Measurements from ENCODE around the gene LYPD4. TPM values are rescaled to one million over a fixed set of nuclear protein-coding genes. Genes with fewer than 3 reads are reported as not detected.

LYPD4 gene
- polyA plus RNA-seq, 1 donor (not counting 4 experiments of a cell fraction or from before 2014, with no cell fraction given) = not detected

- FAIRE-seq = no peak
- Histone ChIP-seq H3K9me1 (ENCODE audit: control insufficient read depth, extremely low read depth, insufficient read depth, low read length) (no peaks in the 10 kb centered on the region), H3K79me2 (ENCODE audit: control insufficient read depth, insufficient read depth, low read length) (peaks cover 18% of the 10 kb centered on the region), H3K9me3 (ENCODE audit: control insufficient read depth, low read depth, low read length) (no peaks in the 10 kb centered on the region), H3K4me1 (ENCODE audit: control insufficient read depth, extremely low read depth, insufficient read depth, low read length) (no peaks in the 10 kb centered on the region), H3K27ac (ENCODE audit: control insufficient read depth, insufficient read depth, low read length) (no peak overlapping the region), H3K27me3 (ENCODE audit: control insufficient read depth, extremely low read depth, insufficient read depth, low read length) (no peaks in the 10 kb centered on the region), H3K9ac (ENCODE audit: control insufficient read depth, extremely low read depth, insufficient read depth, low read length) (no peak overlapping the region), H3K4me2 (ENCODE audit: control insufficient read depth, extremely low read depth, insufficient read depth, low read depth, low read length) (no peak overlapping the region), H2AFZ (ENCODE audit: control insufficient read depth, low read length) (no peak overlapping the region), H3K36me3 (ENCODE audit: control insufficient read depth in 2 of 2, extremely low read depth in 1 of 2, insufficient read depth in 2 of 2, low read length in 2 of 2) (peaks cover 32 to 36% of the 10 kb centered on the region in 2 experiments), H3K4me3 (ENCODE audit: control insufficient read depth in 2 of 3, extremely low read depth in 1 of 3, insufficient read depth in 2 of 3, low read depth in 1 of 3, low read length in 3 of 3) (no peak overlapping the region), H4K20me1 (ENCODE audit: control insufficient read depth, extremely low read depth, insufficient read depth, low read length) (peaks cover 47% of the 10 kb centered on the region)
- no peak for DNase-seq (ENCODE audit: low read depth, low spot score)
- dilution Hi-C loops (cut with MboI; ENCODE audit: extremely low pct_ligation_motif_present, low sequenced_read_pairs) = no loop called here
- no peak for TF ChIP-seq EZH2 (IDR thresholded peaks at IDR 0.05; ENCODE audit: low read length)
- TF ChIP-seq CTCF (optimal IDR thresholded peaks at IDR 0.05 in 1 of 3, IDR thresholded peaks at IDR 0.05 in 1 of 3, conservative IDR thresholded peaks at IDR 0.05 in 1 of 3; ENCODE audit: extremely low read depth in 1 of 3, insufficient read depth in 2 of 3, low read length in 3 of 3) = no peak
Measured at GRCh38 chr19:41871573-41872383, 27.3 kb upstream of the LYPD4 start.

GRCh38 chr19:41870401-41870873 lies 26.0 kb upstream of the LYPD4 start:
- no peak for FAIRE-seq
- no peak overlapping the region for H3K9ac ChIP-seq (ENCODE audit: control insufficient read depth, extremely low read depth, insufficient read depth, low read length)
- peaks cover 26% of the 10 kb centered on the region for H3K79me2 ChIP-seq (ENCODE audit: control insufficient read depth, insufficient read depth, low read length)
- DNase-seq (ENCODE audit: low read depth, low spot score) = no peak
- dilution Hi-C loops (cut with MboI; ENCODE audit: extremely low pct_ligation_motif_present, low sequenced_read_pairs) = no loop called here
- no peak overlapping the region for H3K4me2 ChIP-seq (ENCODE audit: control insufficient read depth, extremely low read depth, insufficient read depth, low read depth, low read length)
- no peak for TF ChIP-seq EZH2 (IDR thresholded peaks at IDR 0.05; ENCODE audit: low read length)
- no peaks in the 10 kb centered on the region for H3K9me3 ChIP-seq (ENCODE audit: control insufficient read depth, low read depth, low read length)
- no peaks in the 10 kb centered on the region for H3K27me3 ChIP-seq (ENCODE audit: control insufficient read depth, extremely low read depth, insufficient read depth, low read length)
- peaks cover 38 to 41% of the 10 kb centered on the region in 2 experiments for H3K36me3 ChIP-seq (ENCODE audit: control insufficient read depth in 2 of 2, extremely low read depth in 1 of 2, insufficient read depth in 2 of 2, low read length in 2 of 2)
- H3K27ac ChIP-seq (ENCODE audit: control insufficient read depth, insufficient read depth, low read length) = no peak overlapping the region
- H3K4me3 ChIP-seq (ENCODE audit: control insufficient read depth in 2 of 3, extremely low read depth in 1 of 3, insufficient read depth in 2 of 3, low read depth in 1 of 3, low read length in 3 of 3) = no peak overlapping the region
- peaks cover 48% of the 10 kb centered on the region for H4K20me1 ChIP-seq (ENCODE audit: control insufficient read depth, extremely low read depth, insufficient read depth, low read length)
- no peak overlapping the region for H2AFZ ChIP-seq (ENCODE audit: control insufficient read depth, low read length)
- no peaks in the 10 kb centered on the region for H3K9me1 ChIP-seq (ENCODE audit: control insufficient read depth, extremely low read depth, insufficient read depth, low read length)
- no peaks in the 10 kb centered on the region for H3K4me1 ChIP-seq (ENCODE audit: control insufficient read depth, extremely low read depth, insufficient read depth, low read length)
